HG02943 (cell line): Measurements from ENCODE around the gene C15orf39.
"Not testable (repeated sequence)": the region's sequence is repeated elsewhere in the genome, so short reads cannot be mapped to it uniquely, and the experiment has no call there.

Experiments used
- ATAC-seq: cut with Tn5 transposase; IDR thresholded peaks from one replicate; pipeline ENCODE4 v1.9.1; 2021; ENCODE audit warnings: mild to moderate bottlenecking, low read depth, moderate library complexity; ENCODE audit not compliant: unreplicated experiment

C15orf39 gene

GRCh38 chr15:75229191-75230015 lies 27.7 kb downstream of the C15orf39 start:
- ATAC-seq, result no peak

DNA sequence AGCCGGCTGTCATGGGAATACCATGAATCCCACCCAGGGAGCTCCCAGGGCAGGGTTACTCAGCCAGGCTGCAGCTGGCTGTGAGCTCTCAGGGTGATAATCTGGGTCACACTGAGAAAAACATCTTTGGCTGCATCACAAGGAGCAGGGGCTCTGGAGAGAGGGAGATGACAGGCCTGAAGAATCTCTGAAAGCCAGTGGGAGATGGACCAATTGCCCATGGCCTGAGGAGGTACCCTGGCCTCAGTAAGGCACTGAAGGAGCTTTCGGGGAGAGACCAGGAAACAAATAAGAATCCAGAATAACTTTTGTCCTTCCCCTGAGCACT lies 28.3 kb downstream of the C15orf39 start:
- no peak for ATAC-seq

DNA sequence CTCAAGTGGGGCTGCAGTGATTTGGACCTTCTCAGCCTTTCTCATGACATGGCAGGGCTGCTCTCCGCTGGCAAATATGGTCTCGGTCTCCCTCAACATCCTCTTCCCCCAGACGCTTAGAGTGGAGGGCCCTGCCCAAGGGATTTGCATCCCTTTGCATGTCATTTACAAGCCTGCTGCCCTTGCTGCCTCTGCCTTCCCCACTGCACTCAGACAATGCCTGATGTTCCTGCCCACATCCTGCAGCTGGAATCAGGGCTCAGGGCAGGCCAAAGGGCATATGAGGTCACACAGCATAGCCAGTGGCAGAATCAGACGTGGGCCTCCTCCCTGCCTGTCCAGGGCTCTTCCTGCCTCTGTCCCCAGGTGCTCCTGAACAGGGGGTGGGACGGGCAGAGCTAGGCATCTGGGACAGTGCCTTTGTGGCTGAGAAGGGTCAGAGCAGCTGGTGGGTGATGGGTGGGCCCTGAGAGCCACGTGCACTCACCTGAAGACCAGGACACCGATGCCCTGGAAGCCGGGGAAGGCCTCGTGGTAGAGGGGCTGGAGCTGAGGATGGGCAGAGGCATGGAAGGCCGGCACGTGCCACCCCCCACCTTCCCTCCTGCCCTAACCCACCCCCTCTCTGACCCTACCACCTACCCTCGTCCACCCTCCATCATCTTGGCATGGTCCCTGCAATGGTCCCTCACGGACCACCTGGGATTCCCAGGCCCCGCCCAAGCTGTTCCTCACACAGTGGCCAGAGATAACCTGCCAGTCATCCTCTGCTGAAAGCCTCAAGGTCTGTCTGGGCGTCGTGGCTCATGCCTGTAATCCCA lies 29.1 kb downstream of the C15orf39 start:
- no peak for ATAC-seq

DNA sequence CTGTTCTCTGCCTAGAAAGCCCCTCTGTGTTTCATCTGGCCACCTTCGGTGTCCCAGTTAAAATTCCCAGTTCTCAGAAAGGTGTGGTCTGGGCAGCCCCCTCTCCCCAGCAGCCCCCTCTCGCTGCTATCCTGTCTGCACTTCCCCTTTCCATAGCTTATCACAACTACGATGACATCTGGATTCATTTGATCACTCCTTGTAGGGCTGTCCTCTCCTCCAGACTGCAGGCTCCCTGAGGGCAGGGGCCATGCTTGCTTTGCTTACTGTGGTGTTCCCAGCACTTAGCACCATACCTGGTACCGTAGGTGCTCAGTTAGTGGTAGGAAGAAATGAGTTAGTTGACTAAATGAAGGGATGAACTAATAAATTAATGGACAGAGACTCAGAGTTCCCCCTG lies 30.2 kb downstream of the C15orf39 start:
- ATAC-seq, result no peak

GRCh38 chr15:75232252-75232813 lies 30.7 kb downstream of the C15orf39 start:
- no peak for ATAC-seq

DNA sequence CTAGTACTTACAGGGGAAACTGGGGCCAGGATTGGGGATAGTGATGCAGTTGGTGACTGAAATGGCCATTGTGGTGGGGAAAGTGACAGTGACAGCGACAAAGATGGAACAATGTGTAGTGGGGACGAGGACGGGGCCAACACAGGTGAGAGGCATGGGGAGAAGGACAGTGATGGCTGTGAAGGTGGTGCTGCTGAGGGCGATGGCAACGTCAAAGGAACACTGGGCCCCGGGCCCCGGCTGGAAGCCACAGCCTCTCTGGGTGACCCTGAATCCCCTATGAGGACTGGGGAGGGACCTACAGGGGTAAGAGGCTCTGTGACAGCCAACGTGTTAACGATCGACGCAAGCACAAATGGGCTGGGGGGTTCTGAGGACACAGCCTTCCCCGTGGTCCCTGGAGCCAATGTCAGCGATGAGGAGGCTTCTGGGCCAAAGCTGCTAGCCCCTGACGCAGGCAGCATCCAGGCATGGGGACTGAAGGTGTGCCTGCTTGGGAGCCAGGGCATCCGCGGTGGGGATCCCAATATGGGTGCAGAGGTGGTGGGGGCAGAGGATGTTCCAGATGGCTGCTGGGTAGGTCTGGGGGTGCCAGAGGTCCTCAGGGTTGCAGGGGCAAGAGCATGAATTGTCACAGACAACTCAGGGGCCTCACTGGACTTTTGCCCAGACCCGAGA lies 31.3 kb downstream of the C15orf39 start:
- ATAC-seq, result no peak

DNA sequence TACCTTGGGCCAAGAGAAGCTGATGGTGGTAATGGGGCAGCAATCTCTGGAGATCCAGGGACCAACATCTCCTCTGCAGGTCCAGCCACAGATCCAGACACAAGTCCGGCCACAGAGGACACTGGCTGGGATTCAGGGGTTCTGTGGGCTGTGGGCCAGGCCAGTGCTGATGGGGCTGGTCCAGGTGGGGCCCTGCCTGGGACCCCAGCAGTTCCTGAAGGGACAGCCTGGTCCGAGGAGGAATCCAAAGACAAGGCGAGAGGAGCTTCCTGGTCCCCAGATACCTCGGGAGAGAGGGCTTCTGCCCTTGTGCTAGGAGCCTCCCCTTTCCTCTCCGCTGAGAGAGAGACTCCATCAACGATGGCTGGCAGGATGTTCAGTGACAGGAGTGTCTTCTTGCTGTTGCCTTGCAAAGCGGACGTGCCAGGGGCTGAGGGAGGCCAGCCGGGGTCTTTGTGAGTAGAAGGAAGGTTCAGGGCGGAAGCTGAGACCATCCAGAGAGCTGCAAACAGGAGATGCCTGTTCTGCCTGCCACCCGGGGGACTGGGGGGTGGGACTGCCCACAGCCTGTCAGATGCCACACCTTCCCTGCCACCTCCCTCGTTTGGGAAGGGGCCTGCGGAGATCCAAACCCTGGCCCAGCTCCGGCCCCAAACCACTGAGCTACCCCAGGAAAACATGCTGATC lies 32.0 kb downstream of the C15orf39 start:
- no peak for ATAC-seq

GRCh38 chr15:75234191-75234810 lies 32.6 kb downstream of the C15orf39 start:
- ATAC-seq, result no peak

- no peak for ATAC-seq
These were observed 33.5 kb downstream of the C15orf39 start for GRCh38 chr15:75235051-75235673.

- no peak for ATAC-seq
These were observed 34.4 kb downstream of the C15orf39 start for GRCh38 chr15:75235760-75236729.

- no peak for ATAC-seq
These were observed 35.8 kb downstream of the C15orf39 start for GRCh38 chr15:75237316-75237982.

DNA sequence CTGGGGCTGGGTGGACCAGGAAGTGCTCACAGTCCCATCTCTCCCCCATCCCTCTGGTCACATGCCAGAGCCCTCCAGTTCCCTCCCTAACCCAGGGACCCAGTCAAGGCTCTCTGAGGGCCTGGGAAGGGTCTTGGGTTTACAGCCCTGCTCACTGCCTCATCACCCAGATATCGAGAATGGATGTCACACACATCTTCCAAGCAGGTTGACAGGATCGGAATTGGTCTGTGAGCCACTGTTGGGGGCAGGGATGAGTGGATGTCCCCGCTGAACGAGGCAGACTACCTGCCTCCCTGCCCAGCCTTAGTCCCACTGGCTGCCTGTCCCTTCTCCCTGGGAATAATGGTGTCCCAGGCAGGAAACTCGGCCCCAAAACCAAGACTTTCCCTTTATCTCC lies 36.5 kb downstream of the C15orf39 start:
- ATAC-seq, result no peak

GRCh38 chr15:75245741-75246140 lies 44.1 kb downstream of the C15orf39 start:
- not testable (repeated sequence) for ATAC-seq

DNA sequence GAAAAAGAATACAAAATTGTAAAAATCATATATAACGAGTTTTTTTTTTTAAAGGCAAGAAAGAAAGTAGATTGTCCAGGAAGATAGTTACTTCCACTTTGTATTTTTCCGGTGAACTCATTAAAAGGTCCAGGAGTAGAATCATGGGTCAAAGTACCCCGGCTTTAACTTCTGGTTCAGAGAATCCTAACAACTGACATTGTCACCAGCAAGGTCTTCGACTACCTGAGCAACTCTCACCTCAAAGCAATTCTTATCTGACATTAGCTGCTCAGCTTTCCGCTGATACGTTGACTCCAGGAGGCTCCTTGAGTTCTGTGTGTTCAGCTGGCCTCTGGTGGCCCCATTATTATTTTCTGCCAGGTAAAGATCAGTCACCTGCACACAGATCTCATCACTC lies 47.3 kb downstream of the C15orf39 start:
- ATAC-seq, result not testable (repeated sequence)

DNA sequence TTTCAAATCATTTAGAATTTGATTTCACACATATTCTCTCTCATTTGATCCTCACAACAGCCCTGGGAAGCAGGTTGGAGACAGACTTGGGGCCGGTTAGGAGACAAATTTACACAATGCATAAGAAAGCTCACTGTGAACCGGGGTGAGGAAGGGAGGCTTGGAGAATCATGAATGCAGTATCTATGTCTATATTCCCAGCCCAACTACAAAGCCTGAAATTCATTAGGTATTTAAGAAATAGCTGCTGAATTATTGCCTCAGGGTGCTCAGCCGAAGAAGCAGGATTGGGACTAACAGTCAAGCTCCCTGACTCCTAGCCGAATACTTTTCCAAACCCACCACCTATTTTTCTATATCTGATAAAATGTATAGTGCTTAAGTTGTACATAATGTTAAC lies 48.0 kb downstream of the C15orf39 start:
- no peak for ATAC-seq

DNA sequence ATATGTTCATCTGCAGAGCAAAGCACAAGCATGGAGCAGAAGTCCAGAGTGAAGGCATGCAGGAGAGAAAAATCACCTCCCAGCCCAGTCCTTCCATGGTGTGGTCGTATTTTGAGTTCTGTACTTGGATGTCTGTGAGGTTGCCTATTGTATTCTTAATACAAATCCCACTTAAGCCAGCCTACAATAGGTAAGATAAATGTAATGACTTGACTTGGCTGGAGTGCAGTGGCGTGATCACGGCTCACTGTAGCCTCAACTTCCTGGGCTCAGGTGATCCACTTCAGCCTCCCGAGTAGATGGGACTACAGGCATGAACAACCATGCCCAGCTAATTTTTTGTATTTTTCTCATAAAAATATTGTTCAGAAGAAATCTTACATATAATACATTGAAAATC lies 49.7 kb downstream of the C15orf39 start:
- not testable (repeated sequence) for ATAC-seq

GRCh38 chr15:75252285-75252684 lies 50.6 kb downstream of the C15orf39 start:
- ATAC-seq, result not testable (repeated sequence)

GRCh38 chr15:75258034-75258433 lies 56.4 kb downstream of the C15orf39 start, which contains the start of gene GOLGA6C:
TSS of gene GOLGA6C (plus strand) at chr15:75258334. CDS start at chr15:75258599, 265 bp downstream.
- not testable (repeated sequence) for ATAC-seq
